K562 (cell line): ENCODE measurements around the gene EIPR1. TPM values are rescaled to one million over a fixed set of nuclear protein-coding genes. Genes with fewer than 3 reads are reported as not detected.

ENCODE experiments used
- BCLAF1 ChIP-seq, 2 experiments: fragments of 450-650 bp in 1 of 2; IDR thresholded peaks; 2 replicates each; pipeline ENCODE4 v1.6.1; 2011 to 2017; ENCODE audit warnings: low read depth in 2 of 2, antibody characterized with exemption in 1 of 2, borderline replicate concordance in 1 of 2, low read length in 1 of 2, mild to moderate bottlenecking in 1 of 2, mixed read lengths in 1 of 2; ENCODE audit not compliant: control insufficient read depth in 1 of 2
- CBX3 ChIP-seq, 2 experiments: IDR thresholded peaks; 1 replicate in 1 of 2; 2 replicates in 1 of 2; pipeline ENCODE4 v1.6.1; 2012; ENCODE audit warnings: inconsistent platforms in 2 of 2, low read length in 2 of 2, borderline replicate concordance in 1 of 2, control low read depth in 1 of 2
- CCAR2 ChIP-seq: fragments of 200-400 bp; formaldehyde crosslinking; IDR thresholded peaks from 2 replicates; pipeline ENCODE4 v1.6.1; 2017; ENCODE audit warnings: mild to moderate bottlenecking, low read depth, low read length
- CTBP1 ChIP-seq: fragments of 450-650 bp; IDR thresholded peaks from 2 replicates; pipeline ENCODE4 v1.6.1; 2016; ENCODE audit warnings: borderline replicate concordance
- HNRNPUL1 ChIP-seq: fragments of 200-400 bp; formaldehyde crosslinking; IDR thresholded peaks from 2 replicates; pipeline ENCODE4 v1.6.1; 2017; ENCODE audit warnings: low read length
- MED1 ChIP-seq: sonication (generic); formaldehyde crosslinking; IDR thresholded peaks from 2 replicates; pipeline ENCODE4 v1.8.1; 2023; ENCODE audit warnings: missing genetic modification reagents, borderline replicate concordance
- REST ChIP-seq, 2 experiments: fragments of 450-650 bp; formaldehyde crosslinking in 1 of 2; IDR thresholded peaks; 2 replicates each; pipeline versions ENCODE4 v1.4.0 to v1.6.1; 2014 to 2020; ENCODE audit warnings: mild to moderate bottlenecking in 2 of 2, borderline replicate concordance in 1 of 2, low read depth in 1 of 2
- ZNF695 ChIP-seq: fragments of 450-650 bp; formaldehyde crosslinking; IDR thresholded peaks from 2 replicates; pipeline ENCODE4 v1.4.0; 2020; ENCODE audit warnings: mild to moderate bottlenecking, moderate library complexity
- polyA plus RNA-seq, 8 experiments: library from polyadenylated mRNA; depleted of rRNA in 4 of 8; stranded (reverse) in 5 of 8; unstranded in 3 of 8; fragments of >200 nt; fragmentation: Nextera tagmentation in 2 of 8; fragmentation: Illumina TruSeq in 1 of 8; extraction: Ambion mirVana in 2 of 8; extraction: Trizol in 1 of 8; gene quantifications; 2 replicates each; pipeline versions ENCODE4 v1.2.1 to v1.2.3, GENCODE V29; 2011 to 2014; ENCODE audit warnings: inconsistent platforms in 1 of 8, missing spikeins in 1 of 8
- total RNA-seq, 7 experiments: library from RNA; depleted of rRNA in 6 of 7; stranded (reverse); fragments of >200 nt in 6 of 7; fragmentation: Illumina TruSeq in 2 of 7; extraction: Trizol in 2 of 7; gene quantifications; 2 replicates each; pipeline versions ENCODE4 v1.2.1 to v1.2.3, GENCODE V29; 2011 to 2021; ENCODE audit warnings: low replicate concordance in 1 of 7
- TF ChIP-seq, protein P1 (sequence below): fragments of 250-450 bp; sonication (Bioruptor Pico); IDR thresholded peaks from 2 replicates; pipeline ENCODE4 v1.8.0; 2021; ENCODE audit warnings: mild to moderate bottlenecking, moderate library complexity
- TF ChIP-seq, protein P2 (sequence below): fragments of 450-650 bp; IDR thresholded peaks from 2 replicates; pipeline ENCODE4 v1.6.1; 2016; ENCODE audit warnings: borderline replicate concordance

EIPR1 gene
- total and polyA plus RNA-seq, 9 of the 15 experiments (the other 6 are each of a cell fraction or from before 2014, with no cell fraction given): 19.9 to 54.4 (median 35.9) TPM

- TF ChIP-seq REST (IDR thresholded peaks at IDR 0.05; ENCODE audit: borderline replicate concordance) (peak; percentile 87), REST (CRISPR knock-in tag; IDR thresholded peaks at IDR 0.05; ENCODE audit: low read depth) (no peak), BCLAF1 (IDR thresholded peaks at IDR 0.05; ENCODE audit: borderline replicate concordance in 1 of 2, control insufficient read depth in 1 of 2, low read depth in 2 of 2, low read length in 1 of 2) (no peak), MED1 (CRISPR knock-in tag) (no peak), CTBP1 (peak; percentile 39; the same call in 1 of the 2 replicates), HNRNPUL1 (no peak), CCAR2 (no peak), ZNF695 (no peak), CBX3 (IDR thresholded peaks at IDR 0.05; ENCODE audit: borderline replicate concordance in 1 of 2, low read length in 2 of 2) (0 out of 3 replicates have a peak, but pooled peaks of 1 of the 2 experiments have one; percentile 22)
- TF ChIP-seq, protein P1, sequence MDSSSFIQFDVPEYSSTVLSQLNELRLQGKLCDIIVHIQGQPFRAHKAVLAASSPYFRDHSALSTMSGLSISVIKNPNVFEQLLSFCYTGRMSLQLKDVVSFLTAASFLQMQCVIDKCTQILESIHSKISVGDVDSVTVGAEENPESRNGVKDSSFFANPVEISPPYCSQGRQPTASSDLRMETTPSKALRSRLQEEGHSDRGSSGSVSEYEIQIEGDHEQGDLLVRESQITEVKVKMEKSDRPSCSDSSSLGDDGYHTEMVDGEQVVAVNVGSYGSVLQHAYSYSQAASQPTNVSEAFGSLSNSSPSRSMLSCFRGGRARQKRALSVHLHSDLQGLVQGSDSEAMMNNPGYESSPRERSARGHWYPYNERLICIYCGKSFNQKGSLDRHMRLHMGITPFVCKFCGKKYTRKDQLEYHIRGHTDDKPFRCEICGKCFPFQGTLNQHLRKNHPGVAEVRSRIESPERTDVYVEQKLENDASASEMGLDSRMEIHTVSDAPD (CRISPR knock-in tag): no peak
- TF ChIP-seq, protein P2, sequence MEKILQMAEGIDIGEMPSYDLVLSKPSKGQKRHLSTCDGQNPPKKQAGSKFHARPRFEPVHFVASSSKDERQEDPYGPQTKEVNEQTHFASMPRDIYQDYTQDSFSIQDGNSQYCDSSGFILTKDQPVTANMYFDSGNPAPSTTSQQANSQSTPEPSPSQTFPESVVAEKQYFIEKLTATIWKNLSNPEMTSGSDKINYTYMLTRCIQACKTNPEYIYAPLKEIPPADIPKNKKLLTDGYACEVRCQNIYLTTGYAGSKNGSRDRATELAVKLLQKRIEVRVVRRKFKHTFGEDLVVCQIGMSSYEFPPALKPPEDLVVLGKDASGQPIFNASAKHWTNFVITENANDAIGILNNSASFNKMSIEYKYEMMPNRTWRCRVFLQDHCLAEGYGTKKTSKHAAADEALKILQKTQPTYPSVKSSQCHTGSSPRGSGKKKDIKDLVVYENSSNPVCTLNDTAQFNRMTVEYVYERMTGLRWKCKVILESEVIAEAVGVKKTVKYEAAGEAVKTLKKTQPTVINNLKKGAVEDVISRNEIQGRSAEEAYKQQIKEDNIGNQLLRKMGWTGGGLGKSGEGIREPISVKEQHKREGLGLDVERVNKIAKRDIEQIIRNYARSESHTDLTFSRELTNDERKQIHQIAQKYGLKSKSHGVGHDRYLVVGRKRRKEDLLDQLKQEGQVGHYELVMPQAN: no peak
Measured at GRCh38 chr2:3303583-3304406, 73.8 kb downstream of the EIPR1 start (continued).
